Astrocyte (in vitro differentiated cells and primary cell): ENCODE results near the gene COX6B1.

Experiments
- EZH2 ChIP-seq: IDR thresholded peaks from 2 replicates; pipeline ENCODE4 v1.6.1; 2012; ENCODE audit warnings: mild to moderate bottlenecking, low read length, inconsistent platforms; ENCODE audit not compliant: insufficient read depth
- TF ChIP-seq, protein P1 (sequence below): IDR thresholded peaks from 2 replicates; pipeline ENCODE4 v1.5.1; 2011; ENCODE audit warnings: low read depth, mild to moderate bottlenecking, inconsistent platforms, low read length, moderate library complexity; ENCODE audit not compliant: insufficient read depth

DNA sequence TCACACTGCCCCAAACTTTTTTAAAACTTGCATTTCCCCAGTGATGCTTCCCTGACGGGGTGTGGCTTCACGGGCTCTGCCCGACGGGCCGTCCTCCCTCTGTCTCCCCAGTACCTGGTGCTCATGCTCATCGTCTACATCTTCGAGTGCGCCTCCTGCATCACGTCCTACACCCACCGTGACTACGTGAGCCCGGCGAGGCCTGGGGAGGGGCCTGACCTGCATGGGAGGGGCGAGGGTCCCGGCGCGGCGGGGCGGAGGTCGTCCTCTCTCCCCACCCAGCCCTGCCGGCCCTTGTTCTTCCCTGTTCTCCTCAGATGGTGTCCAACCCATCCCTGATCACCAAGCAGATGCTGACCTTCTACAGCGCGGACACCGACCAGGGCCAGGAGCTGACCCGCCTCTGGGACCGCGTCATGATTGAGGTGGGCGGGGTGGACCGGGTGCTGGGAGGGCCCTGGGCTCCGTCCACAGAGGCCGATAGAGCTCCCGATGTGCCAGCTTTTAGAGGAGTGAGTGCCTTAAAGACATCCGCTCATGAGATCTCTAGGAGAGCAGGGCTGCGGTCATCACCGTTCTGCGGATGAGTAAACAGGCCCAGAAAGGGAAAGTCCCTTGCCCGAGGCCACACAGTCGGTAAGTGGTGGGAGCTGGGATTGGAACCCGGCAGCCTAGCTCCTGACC, 25.1 kb downstream of the COX6B1 start:
- TF ChIP-seq, protein P1, sequence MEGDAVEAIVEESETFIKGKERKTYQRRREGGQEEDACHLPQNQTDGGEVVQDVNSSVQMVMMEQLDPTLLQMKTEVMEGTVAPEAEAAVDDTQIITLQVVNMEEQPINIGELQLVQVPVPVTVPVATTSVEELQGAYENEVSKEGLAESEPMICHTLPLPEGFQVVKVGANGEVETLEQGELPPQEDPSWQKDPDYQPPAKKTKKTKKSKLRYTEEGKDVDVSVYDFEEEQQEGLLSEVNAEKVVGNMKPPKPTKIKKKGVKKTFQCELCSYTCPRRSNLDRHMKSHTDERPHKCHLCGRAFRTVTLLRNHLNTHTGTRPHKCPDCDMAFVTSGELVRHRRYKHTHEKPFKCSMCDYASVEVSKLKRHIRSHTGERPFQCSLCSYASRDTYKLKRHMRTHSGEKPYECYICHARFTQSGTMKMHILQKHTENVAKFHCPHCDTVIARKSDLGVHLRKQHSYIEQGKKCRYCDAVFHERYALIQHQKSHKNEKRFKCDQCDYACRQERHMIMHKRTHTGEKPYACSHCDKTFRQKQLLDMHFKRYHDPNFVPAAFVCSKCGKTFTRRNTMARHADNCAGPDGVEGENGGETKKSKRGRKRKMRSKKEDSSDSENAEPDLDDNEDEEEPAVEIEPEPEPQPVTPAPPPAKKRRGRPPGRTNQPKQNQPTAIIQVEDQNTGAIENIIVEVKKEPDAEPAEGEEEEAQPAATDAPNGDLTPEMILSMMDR, result no peak
- no peak for TF ChIP-seq EZH2
